Peyer's patch (tissue), 4 donors: ENCODE results near the gene GNAZ. TPM values are rescaled to one million over a fixed set of nuclear protein-coding genes. Genes with fewer than 3 reads are reported as not detected.
A peak's percentile ranks its signal among the peaks of the same experiment; 100 is the strongest.

ENCODE experiments used
- DNase-seq, 3 donors: peaks; one replicate each; pipeline ENCODE4 v3.0.0-alpha.2; 2017 to 2019
- H3K27ac ChIP-seq, 4 donors: fragments of 200-600 bp; sonication (generic); one replicate each; pipeline ENCODE4 v1.5.1; 2016 to 2019
- H3K27me3 ChIP-seq, 2 donors: fragments of 200-600 bp; sonication (generic); one replicate each; pipeline ENCODE4 v1.5.1; 2019
- H3K36me3 ChIP-seq, 3 donors: fragments of 200-600 bp; sonication (generic); one replicate each; pipeline ENCODE4 v1.5.1; 2016 to 2019
- H3K4me1 ChIP-seq, 4 donors: fragments of 200-600 bp; sonication (generic); one replicate each; pipeline ENCODE4 v1.5.1; 2016 to 2019
- H3K4me3 ChIP-seq, 4 donors: fragments of 200-600 bp; sonication (generic); 1 replicate in 3 of 4; 2 replicates in 1 of 4; pipeline ENCODE4 v1.5.1; 2016 to 2019; ENCODE audit warnings: mild to moderate bottlenecking in 1 of 4
- H3K9me3 ChIP-seq, 4 donors: fragments of 200-600 bp; sonication (generic); one replicate each; pipeline ENCODE4 v1.5.1; 2016 to 2019; ENCODE audit warnings: mild to moderate bottlenecking in 1 of 4
- POLR2A ChIP-seq, 2 donors: fragments of 450-650 bp; IDR thresholded peaks; one replicate each; pipeline ENCODE4 v1.5.1; 2017; ENCODE audit warnings: antibody characterized with exemption in 2 of 2, mild to moderate bottlenecking in 2 of 2, moderate library complexity in 2 of 2
- total RNA-seq, 4 donors: library from RNA; depleted of rRNA; stranded (reverse); fragments of >200 nt; gene quantifications; one replicate each; pipeline ENCODE4 v1.1.0, GENCODE V29; 2016
- TF ChIP-seq, protein P1 (sequence below), 6 experiments: fragments of 450-650 bp in 4 of 6; fragments of 200-600 bp in 2 of 6; sonication (generic) in 1 of 6; IDR thresholded peaks; one replicate each; pipeline ENCODE4 v1.5.1; 2017 to 2019; ENCODE audit warnings: antibody characterized with exemption in 6 of 6, mild to moderate bottlenecking in 3 of 6, moderate library complexity in 1 of 6

Gene GNAZ
- total RNA-seq, 4 donors from 2014 or later = 0.35 to 3.5 (median 1.9) TPM

DNA sequence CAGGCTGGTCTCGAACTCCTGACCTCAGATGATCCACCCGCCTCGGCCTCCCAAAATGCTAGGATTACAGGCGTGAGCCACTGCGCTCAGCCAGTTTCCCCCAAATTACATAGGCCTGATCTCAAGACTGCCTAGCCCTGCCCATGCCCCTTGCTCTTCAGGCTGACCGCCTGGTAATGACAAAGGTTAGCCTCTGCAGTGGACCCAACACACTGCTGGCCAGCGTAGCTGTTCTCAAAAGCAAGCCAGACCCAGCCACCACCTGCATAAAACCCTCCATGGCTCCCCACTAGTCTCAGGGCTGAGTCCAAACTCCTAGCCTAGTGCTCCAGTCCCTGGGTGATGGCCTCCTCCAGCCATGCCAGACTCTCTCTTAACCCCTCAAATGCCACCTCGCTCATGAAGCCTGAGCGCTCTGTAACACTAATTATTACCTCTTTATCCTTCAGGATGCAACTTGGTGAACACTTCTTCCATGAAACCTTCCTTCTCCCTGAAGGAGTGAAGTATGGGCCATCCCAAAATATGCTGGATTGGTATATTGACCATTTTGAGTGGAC, 72.3 kb downstream of the GNAZ start:
- peak overlapping the region in 2 of 4 donors; percentile 39 to 41 for H3K4me3 ChIP-seq

DNA sequence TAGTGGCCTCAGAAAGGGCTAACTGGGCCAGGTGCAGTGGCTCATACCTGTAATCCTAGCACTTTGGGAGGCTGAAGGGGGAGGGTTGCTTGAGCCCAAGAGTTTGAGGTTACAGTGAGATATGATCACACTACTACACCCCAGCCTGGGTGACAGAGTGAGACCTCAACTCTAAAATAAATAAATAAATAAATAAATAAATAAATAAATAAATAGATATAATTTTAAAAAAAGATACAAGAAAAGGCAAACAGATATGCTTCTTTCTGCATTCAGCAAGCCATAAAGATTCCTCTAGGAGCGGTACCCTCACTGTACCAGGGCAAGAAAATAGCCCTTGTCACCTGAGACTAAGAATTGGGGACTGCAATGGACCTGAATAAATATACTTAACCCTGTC, 72.8 kb downstream of the GNAZ start:
- H3K27ac ChIP-seq = no peak overlapping the region
- H3K9me3 ChIP-seq = no peaks in the 10 kb centered on the region
- H3K27me3 ChIP-seq = no peaks in the 10 kb centered on the region
- no peaks in the 10 kb centered on the region for H3K36me3 ChIP-seq
- peaks cover 3 to 42% (median 24%) of the 10 kb centered on the region in 4 donors for H3K4me1 ChIP-seq
- no peak for DNase-seq
- TF ChIP-seq, protein P1, sequence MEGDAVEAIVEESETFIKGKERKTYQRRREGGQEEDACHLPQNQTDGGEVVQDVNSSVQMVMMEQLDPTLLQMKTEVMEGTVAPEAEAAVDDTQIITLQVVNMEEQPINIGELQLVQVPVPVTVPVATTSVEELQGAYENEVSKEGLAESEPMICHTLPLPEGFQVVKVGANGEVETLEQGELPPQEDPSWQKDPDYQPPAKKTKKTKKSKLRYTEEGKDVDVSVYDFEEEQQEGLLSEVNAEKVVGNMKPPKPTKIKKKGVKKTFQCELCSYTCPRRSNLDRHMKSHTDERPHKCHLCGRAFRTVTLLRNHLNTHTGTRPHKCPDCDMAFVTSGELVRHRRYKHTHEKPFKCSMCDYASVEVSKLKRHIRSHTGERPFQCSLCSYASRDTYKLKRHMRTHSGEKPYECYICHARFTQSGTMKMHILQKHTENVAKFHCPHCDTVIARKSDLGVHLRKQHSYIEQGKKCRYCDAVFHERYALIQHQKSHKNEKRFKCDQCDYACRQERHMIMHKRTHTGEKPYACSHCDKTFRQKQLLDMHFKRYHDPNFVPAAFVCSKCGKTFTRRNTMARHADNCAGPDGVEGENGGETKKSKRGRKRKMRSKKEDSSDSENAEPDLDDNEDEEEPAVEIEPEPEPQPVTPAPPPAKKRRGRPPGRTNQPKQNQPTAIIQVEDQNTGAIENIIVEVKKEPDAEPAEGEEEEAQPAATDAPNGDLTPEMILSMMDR (IDR thresholded peaks at IDR 0.05) = no peak
- no peak for TF ChIP-seq POLR2A (IDR thresholded peaks at IDR 0.05)
- H3K4me3 ChIP-seq = no peak overlapping the region

More for the DNA sequence above, 72.3 kb downstream of the GNAZ start:
- TF ChIP-seq, protein P1 (IDR thresholded peaks at IDR 0.05) = no peak
- TF ChIP-seq POLR2A (IDR thresholded peaks at IDR 0.05) = no peak
- Histone ChIP-seq H3K4me1 (peaks cover 3 to 44% (median 26%) of the 10 kb centered on the region in 4 donors), H3K9me3 (no peaks in the 10 kb centered on the region), H3K36me3 (no peaks in the 10 kb centered on the region), H3K27ac (peak overlapping the region; percentile 68 to 88 (median 78)), H3K27me3 (no peaks in the 10 kb centered on the region)
- DNase-seq = no peak

DNA sequence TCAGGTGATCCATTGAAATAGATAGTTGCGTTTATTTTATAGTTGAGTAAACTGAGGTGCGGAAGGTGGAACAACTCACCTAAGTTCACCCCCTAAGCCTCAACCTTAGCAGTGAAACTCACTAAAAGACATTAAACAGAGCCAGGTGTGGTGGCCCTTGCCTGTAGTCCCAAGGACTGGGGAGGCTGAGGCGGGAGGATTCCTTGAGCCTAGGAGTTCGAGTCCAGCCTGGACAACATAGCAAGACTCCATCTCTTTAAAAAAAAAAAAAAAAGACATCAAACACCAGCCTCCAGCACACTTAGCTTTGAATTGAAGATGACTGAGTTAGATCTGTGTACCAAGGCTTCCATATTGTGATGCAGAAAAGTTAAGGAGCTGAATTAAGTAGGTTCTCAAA, 74.1 kb downstream of the GNAZ start:
- no peak for TF ChIP-seq POLR2A (IDR thresholded peaks at IDR 0.05)
- TF ChIP-seq, protein P1 (IDR thresholded peaks at IDR 0.05) = no peak
- no peaks in the 10 kb centered on the region for H3K36me3 ChIP-seq
- H3K9me3 ChIP-seq = no peaks in the 10 kb centered on the region
- peak overlapping the region in 2 of 4 donors; percentile 43 to 48 for H3K4me3 ChIP-seq
- DNase-seq = no peak
- no peaks in the 10 kb centered on the region for H3K27me3 ChIP-seq
- peak overlapping the region; percentile 17 to 69 (median 41) for H3K27ac ChIP-seq
- H3K4me1 ChIP-seq = peaks cover 3 to 36% (median 17%) of the 10 kb centered on the region in 4 donors

DNA sequence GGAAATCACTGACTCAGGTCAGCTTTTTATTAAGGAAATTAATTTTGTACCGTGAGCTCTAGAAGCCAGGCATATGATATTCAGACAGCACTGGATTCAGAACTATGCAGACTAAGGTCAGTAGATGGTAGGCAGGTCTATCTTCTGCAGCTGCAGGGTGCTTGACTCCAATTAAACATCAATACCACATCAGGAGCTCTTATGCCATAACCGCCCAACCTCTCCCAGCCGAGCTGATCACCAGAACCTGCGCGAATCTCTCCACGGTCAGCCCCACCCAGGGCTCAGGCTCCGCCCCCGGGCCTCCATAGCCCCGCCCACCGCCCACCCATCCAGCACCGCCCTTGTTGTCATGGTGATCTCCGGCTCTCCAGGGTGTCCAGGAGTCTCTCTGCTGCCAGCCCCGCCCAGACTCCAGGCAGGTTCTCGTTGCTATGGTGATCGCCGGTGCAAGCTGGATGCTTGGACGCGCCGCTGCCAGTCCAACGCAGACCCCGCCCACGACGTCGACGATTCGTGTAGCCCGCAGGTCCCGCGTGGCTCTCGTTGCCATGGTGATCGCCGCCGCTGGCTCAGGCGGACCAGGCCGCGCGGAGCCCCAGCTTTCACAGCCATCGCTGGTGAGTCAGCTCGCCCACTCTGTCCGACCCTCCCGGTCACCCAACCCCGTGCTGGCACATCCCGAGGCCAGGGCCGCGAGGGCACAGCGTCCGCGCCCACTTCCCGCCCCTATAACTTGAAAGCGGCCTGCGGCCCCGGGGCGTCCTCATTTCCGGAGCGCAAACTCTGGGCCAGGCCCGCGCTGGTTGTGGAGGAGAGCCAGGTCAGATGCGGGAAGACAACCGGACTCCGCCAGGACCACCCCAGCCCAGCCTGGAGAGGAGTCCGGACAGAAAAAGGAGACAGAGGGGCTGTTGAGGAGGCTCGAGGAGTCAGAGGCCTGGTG, 74.9 kb downstream of the GNAZ start, which contains the start of gene RAB36:
Gene RAB36, plus strand, starts transcription at position 546 of the 946 bp plus-strand sequence. CDS start 1,140 bp downstream, outside the sequence.
- Histone ChIP-seq H3K4me1 (peaks cover 3 to 36% (median 17%) of the 10 kb centered on the region in 4 donors), H3K27ac (peak within 1 kb of the TSS; percentile 17 to 69 (median 46)), H3K36me3 (no peaks in the 10 kb centered on the region), H3K9me3 (no peaks in the 10 kb centered on the region), H3K27me3 (no peaks in the 10 kb centered on the region), H3K4me3 (peak within 1 kb of the TSS; percentile 30 to 48 (median 44))
- DNase-seq = peak; percentile 97 to 98 (median 98)
- TF ChIP-seq POLR2A (IDR thresholded peaks at IDR 0.05) = peak; percentile 26 to 30
- TF ChIP-seq, protein P1 (IDR thresholded peaks at IDR 0.05) = no peak

DNA sequence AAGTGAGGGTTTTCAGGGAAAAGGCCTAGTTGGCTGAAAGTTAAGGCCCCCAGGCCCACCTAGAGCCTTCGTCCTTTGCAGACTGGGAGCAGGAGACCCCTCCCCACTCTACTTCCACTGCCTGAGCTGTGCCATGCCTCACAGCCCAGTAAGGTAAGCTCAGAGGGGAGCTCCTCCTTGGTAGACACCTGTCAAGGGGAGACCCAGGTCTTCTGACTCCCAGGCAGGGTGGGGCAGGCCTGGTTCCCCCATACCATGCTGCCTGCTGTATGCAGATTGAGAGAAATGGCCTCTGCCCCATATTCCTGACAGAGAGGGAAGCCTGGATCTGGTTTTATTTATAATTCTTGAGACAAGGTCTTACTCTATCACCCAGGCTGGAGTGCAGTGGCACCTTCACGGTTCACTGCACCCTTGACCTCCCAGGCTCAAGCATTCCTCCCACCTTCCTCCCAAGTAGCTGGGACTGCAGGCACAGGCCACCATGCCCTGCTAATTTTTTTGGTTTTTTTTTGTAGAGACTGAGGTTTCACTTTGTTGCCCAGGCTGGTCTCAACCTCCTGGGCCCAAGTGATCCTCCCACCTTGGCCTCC, 75.7 kb downstream of the GNAZ start:
- Histone ChIP-seq H3K27ac (peak overlapping the region; percentile 17 to 69 (median 46)), H3K36me3 (no peaks in the 10 kb centered on the region), H3K27me3 (no peaks in the 10 kb centered on the region), H3K4me1 (peaks cover 3 to 36% (median 17%) of the 10 kb centered on the region in 4 donors), H3K9me3 (no peaks in the 10 kb centered on the region), H3K4me3 (peak overlapping the region in 3 of 4 donors; percentile 43 to 48 (median 44))
- TF ChIP-seq POLR2A (IDR thresholded peaks at IDR 0.05) = no peak
- TF ChIP-seq, protein P1 (IDR thresholded peaks at IDR 0.05) = no peak
- no peak for DNase-seq
